GM12874 (cell line): ENCODE results near the gene CDS2.

Experiments
- TF ChIP-seq, protein P1 (sequence below): IDR thresholded peaks from 2 replicates; pipeline ENCODE4 v1.5.1; 2011; ENCODE audit warnings: low read depth, mild to moderate bottlenecking, control low read depth, low read length, moderate library complexity; ENCODE audit not compliant: insufficient read depth

The CDS2 gene

GRCh38 chr20:5136096-5136495 is 9.3 kb downstream of the CDS2 start:
- TF ChIP-seq, protein P1, sequence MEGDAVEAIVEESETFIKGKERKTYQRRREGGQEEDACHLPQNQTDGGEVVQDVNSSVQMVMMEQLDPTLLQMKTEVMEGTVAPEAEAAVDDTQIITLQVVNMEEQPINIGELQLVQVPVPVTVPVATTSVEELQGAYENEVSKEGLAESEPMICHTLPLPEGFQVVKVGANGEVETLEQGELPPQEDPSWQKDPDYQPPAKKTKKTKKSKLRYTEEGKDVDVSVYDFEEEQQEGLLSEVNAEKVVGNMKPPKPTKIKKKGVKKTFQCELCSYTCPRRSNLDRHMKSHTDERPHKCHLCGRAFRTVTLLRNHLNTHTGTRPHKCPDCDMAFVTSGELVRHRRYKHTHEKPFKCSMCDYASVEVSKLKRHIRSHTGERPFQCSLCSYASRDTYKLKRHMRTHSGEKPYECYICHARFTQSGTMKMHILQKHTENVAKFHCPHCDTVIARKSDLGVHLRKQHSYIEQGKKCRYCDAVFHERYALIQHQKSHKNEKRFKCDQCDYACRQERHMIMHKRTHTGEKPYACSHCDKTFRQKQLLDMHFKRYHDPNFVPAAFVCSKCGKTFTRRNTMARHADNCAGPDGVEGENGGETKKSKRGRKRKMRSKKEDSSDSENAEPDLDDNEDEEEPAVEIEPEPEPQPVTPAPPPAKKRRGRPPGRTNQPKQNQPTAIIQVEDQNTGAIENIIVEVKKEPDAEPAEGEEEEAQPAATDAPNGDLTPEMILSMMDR = no peak

DNA sequence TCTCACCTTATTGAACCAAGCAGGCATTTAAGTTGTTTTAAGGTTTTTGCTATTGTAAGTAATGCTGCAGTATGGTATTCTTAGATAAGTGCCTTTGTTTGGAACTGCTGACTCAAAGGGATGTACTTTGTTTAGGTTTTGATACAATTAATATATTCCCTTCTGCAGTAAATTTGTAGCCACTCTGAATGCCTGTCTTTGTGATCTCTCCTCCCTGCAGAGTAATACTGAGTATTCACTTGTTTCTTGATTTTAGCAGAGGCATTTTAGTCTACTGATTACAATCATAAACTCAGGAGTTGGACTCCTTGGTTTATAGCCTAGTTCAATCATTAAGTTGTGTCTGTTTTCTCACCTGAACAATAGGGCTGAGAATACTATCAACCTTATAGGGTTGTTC is 13.4 kb downstream of the CDS2 start:
- TF ChIP-seq, protein P1 = no peak

GRCh38 chr20:5141615-5142014 is 14.8 kb downstream of the CDS2 start:
- TF ChIP-seq, protein P1 = no peak

DNA sequence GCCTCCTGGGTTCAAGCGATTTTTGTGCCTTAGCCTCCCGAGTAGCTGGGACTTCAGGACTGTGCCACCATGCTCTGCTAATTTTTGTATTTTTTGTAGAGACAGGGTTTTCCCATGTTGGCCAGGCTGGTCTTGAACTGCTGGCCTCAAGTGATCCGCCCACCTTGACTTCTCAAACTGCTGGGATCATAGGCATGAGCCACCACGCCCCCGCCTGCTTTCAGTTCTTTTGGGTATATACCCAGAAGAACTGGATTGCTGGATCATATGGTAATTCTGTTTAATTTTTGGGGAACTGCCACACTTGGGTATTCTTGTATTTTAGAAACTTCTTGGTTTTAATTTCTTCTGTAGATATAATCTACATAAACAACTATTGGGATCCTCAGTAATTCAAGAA is 17.0 kb downstream of the CDS2 start:
- TF ChIP-seq, protein P1 = no peak

DNA sequence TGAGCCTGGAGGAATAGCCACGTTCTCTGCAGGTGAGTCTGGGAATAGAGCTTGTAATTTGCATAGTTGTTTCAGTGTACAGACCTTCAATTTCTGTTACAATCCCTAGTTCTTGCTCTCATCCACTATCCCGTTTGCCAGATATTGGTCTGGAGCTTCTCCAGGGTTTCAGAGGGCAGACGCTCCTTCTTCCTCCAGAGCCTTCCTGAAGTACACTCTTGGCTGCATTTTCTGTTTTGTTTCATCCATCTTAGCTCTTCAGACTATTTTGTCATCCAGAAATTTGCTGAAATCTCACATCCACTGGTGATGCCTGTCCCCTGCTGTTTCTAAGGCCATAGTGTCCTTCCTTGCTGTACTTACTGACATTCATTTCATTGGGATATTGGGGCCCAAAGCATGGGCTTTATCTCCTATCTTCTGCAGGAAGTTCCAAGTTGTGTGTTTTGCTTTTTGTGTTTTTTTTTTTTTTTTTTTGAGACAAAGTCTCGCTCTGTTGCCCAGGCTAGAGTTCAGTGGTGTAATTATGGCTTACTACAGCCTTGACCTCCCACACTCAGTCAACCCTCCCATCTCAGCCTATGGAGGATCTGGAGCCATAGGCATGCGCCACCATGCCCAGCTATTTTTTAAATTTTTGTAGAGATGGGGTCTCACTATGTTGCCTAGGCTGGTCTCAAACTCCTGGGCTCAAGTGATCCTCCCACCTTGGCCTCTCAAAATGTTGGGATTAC is 18.7 kb downstream of the CDS2 start:
- TF ChIP-seq, protein P1 = no peak

DNA sequence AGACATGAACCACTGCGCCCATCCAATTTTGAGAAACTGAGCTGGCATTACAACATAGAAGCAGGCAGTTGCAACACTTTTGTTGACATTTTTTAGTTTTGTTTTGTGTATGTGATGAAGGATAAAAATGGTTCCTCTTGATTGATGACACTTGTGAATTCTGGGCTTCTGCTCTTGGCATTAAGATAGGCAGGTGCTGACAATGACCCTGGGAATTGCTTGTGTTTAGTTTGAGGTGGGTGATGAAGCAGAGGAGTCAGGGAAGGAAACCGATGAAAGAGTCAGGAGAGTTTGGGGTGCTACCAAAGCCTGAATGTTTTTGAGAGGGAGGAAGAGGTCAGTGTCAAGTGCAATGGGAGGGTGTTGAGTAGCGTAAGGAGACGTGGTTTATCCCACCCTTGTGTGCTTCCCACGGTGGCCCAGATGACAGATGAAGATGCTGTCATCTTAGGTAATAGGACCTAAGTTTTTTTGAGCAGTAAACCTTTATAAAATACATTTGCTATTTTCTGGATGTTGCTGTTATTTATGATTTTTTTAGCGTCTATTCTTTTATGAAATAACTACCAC is 19.4 kb downstream of the CDS2 start:
- TF ChIP-seq, protein P1 = no peak

DNA sequence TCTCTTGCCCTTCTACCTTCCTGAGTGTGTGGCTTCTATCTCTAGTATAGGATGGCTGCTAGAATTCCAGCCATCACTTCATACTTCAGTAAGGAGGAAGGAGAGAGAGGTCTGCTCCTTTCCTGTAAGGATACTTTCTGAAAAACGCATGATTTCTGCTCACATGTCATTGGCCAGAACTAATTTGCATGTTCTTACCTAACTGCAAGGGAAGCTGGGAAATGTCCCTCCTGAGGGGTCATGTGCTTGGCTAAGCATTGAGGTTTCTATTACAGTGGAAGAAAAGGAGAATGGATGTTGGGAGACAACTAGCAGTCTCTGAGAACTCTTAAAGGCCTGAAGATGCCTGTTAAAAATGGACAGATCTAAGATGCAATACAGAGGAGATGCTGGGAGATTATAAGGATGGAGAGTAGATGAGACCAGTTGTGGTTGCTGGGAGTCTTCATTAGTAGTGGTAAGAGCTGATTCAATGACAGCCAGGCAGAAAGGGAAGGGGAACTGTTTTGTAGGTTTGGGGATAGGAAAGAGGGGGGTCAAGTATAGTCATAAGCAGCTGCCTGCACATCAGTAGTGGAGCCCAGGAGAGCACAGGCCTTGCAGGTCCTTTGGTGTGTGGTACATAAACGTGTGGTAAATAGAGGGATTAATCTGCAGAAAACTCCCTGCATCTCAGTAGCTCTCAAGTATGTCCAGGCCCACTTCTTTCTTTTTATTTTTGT is 20.2 kb downstream of the CDS2 start:
- TF ChIP-seq, protein P1 = no peak
